A673 (cell line): ENCODE data around the gene SCCPDH.

Experiments used
- CTCF ChIP-seq: fragments of 300-800, 200-600 bp; sonication (generic); conservative IDR thresholded peaks from 2 replicates; pipeline ENCODE4 v1.5.1; 2017; ENCODE audit warnings: low read depth, mild to moderate bottlenecking, antibody characterized with exemption, low read length, moderate library complexity, mixed read lengths
- EZH2 ChIP-seq: fragments of 200-600 bp; sonication (generic); IDR thresholded peaks from 2 replicates; pipeline ENCODE4 v1.6.1; 2017; ENCODE audit warnings: borderline replicate concordance, low read depth, mild to moderate bottlenecking, mixed read lengths, antibody characterized with exemption, low read length; ENCODE audit not compliant: poor library complexity, severe bottlenecking

GRCh38 chr1:246785494-246786111 is 61.4 kb downstream of the SCCPDH start:
- TF ChIP-seq CTCF: no peak
- TF ChIP-seq EZH2: no peak
